Type B pancreatic cell (in vitro differentiated cells): Measurements from ENCODE around the gene PRKAG3. TPM values are rescaled to one million over a fixed set of nuclear protein-coding genes. Genes with fewer than 3 reads are reported as not detected.

Experiments
- DNase-seq: peaks from one replicate; pipeline ENCODE4 v3.0.0; 2021; ENCODE audit warnings: mixed read lengths; ENCODE audit not compliant: unreplicated experiment; ENCODE audit errors: extremely low spot score
- H3K27ac Mint-ChIP-seq: 2 replicates; pipeline ENCODE4 v1.8.0; 2021; ENCODE audit warnings: mild to moderate bottlenecking, mixed read lengths
- H3K27me3 Mint-ChIP-seq: 2 replicates; pipeline ENCODE4 v1.8.0; 2021; ENCODE audit warnings: mixed read lengths
- H3K36me3 Mint-ChIP-seq: 2 replicates; pipeline ENCODE4 v1.8.0; 2021; ENCODE audit warnings: mixed read lengths
- H3K4me1 Mint-ChIP-seq: one replicate; pipeline ENCODE4 v1.8.0; 2021; ENCODE audit warnings: mixed read lengths; ENCODE audit not compliant: unreplicated experiment
- H3K4me3 Mint-ChIP-seq: 2 replicates; pipeline ENCODE4 v1.8.0; 2021; ENCODE audit warnings: mild to moderate bottlenecking, mixed read lengths
- H3K9me3 Mint-ChIP-seq: 2 replicates; pipeline ENCODE4 v1.8.0; 2021; ENCODE audit warnings: mixed read lengths
- CTCF ChIP-seq: fragments of 200-600 bp; sonication (generic); conservative IDR thresholded peaks from 2 replicates; pipeline ENCODE4 v1.5.0; 2021; ENCODE audit warnings: antibody characterized with exemption, mild to moderate bottlenecking
- total RNA-seq: library from RNA; stranded (reverse); gene quantifications from 2 replicates; pipeline ENCODE4 v1.2.1, GENCODE V29; 2021; ENCODE audit warnings: low replicate concordance

PRKAG3 gene
- total RNA-seq, 1 donor from 2014 or later = not detected

DNA sequence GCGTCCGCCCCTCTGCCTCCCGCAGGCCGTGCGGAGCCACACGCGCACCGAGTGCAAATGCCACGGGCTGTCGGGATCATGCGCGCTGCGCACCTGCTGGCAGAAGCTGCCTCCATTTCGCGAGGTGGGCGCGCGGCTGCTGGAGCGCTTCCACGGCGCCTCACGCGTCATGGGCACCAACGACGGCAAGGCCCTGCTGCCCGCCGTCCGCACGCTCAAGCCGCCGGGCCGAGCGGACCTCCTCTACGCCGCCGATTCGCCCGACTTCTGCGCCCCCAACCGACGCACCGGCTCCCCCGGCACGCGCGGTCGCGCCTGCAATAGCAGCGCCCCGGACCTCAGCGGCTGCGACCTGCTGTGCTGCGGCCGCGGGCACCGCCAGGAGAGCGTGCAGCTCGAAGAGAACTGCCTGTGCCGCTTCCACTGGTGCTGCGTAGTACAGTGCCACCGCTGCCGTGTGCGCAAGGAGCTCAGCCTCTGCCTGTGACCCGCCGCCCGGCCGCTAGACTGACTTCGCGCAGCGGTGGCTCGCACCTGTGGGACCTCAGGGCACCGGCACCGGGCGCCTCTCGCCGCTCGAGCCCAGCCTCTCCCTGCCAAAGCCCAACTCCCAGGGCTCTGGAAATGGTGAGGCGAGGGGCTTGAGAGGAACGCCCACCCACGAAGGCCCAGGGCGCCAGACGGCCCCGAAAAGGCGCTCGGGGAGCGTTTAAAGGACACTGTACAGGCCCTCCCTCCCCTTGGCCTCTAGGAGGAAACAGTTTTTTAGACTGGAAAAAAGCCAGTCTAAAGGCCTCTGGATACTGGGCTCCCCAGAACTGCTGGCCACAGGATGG, 42.0 kb upstream of the PRKAG3 start:
- H3K36me3 Mint-ChIP-seq = peaks cover 9% of the 10 kb centered on the region
- H3K9me3 Mint-ChIP-seq = no peaks in the 10 kb centered on the region
- H3K27ac Mint-ChIP-seq = no peak overlapping the region
- DNase-seq = no peak
- no peak for TF ChIP-seq CTCF
- peaks cover 79% of the 10 kb centered on the region for H3K27me3 Mint-ChIP-seq
- H3K4me1 Mint-ChIP-seq = peaks cover 6% of the 10 kb centered on the region
- H3K4me3 Mint-ChIP-seq = peak overlapping the region; percentile 63

DNA sequence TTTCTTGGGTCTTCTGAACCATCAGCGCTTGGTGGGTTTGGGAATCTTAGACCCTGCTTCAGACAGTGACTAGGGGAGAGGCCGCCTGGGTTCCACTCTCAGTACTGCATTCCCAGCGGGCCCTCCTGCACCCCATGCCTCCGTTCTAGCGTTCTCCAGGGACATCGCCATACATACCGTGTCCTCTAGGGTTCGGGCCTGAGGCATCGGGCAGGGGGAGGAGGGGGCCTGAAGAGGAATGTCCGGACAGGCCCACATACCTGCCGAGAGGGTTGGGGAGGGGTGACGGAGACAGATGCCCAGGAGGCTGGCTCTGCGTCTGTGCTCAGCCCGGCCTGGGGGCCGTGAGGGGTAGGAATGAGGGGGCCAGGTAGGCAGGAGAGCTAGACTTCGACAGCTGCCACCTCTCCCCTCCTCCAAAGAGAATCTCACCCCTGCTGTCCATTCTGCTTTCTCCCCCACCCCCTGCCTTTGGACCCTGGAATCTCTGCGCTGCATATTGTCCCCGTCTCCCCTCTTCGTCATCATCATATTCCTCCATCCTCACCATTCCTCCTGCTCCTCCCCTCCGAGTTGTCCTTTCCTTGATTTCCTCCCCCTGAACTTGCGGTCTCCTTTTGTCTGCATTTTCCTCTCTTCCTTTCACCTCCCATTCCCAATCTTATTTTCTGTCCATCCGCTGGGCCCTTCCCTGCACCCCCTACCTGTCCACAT, 41.2 kb upstream of the PRKAG3 start:
- no peak for TF ChIP-seq CTCF
- peaks cover 6% of the 10 kb centered on the region for H3K4me1 Mint-ChIP-seq
- H3K27me3 Mint-ChIP-seq = peaks cover 84% of the 10 kb centered on the region
- H3K9me3 Mint-ChIP-seq = no peaks in the 10 kb centered on the region
- H3K4me3 Mint-ChIP-seq = peak overlapping the region; percentile 63
- H3K36me3 Mint-ChIP-seq = peaks cover 9% of the 10 kb centered on the region
- DNase-seq = no peak
- no peak overlapping the region for H3K27ac Mint-ChIP-seq

- H3K27ac Mint-ChIP-seq = no peak overlapping the region
- peaks cover 3% of the 10 kb centered on the region for H3K4me1 Mint-ChIP-seq
- H3K4me3 Mint-ChIP-seq = peak overlapping the region; percentile 66
- no peak for TF ChIP-seq CTCF
- H3K9me3 Mint-ChIP-seq = no peaks in the 10 kb centered on the region
- H3K27me3 Mint-ChIP-seq = peaks cover 89% of the 10 kb centered on the region
- DNase-seq = no peak
- H3K36me3 Mint-ChIP-seq = peaks cover 9% of the 10 kb centered on the region
These were observed 40.0 kb upstream of the PRKAG3 start for GRCh38 chr2:218871345-218872302.

DNA sequence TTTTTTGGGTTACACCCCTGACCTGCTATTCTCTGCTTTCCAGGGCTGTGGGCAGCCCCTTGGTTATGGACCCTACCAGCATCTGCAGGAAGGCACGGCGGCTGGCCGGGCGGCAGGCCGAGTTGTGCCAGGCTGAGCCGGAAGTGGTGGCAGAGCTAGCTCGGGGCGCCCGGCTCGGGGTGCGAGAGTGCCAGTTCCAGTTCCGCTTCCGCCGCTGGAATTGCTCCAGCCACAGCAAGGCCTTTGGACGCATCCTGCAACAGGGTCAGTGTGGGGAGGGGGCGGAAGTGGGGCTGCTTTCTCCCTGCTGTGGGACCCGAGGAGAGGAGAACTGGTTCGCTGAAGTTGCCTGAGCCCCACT, 39.4 kb upstream of the PRKAG3 start:
- no peak overlapping the region for H3K27ac Mint-ChIP-seq
- peaks cover 9% of the 10 kb centered on the region for H3K36me3 Mint-ChIP-seq
- H3K9me3 Mint-ChIP-seq = no peaks in the 10 kb centered on the region
- no peak for TF ChIP-seq CTCF
- H3K4me1 Mint-ChIP-seq = no peaks in the 10 kb centered on the region
- H3K27me3 Mint-ChIP-seq = peaks cover 91% of the 10 kb centered on the region
- no peak for DNase-seq
- no peak overlapping the region for H3K4me3 Mint-ChIP-seq

GRCh38 chr2:218869064-218869463, 37.5 kb upstream of the PRKAG3 start:
- Mint-ChIP-seq H3K4me3 (no peak overlapping the region), H3K4me1 (peaks cover under 1% of the 10 kb centered on the region), H3K36me3 (peaks cover 6% of the 10 kb centered on the region), H3K9me3 (no peaks in the 10 kb centered on the region), H3K27me3 (peaks cover 80% of the 10 kb centered on the region), H3K27ac (peak overlapping the region; percentile 26)
- DNase-seq = no peak
- TF ChIP-seq CTCF = no peak
